ENCODE data around the gene YIPF3. TPM values are rescaled to one million over a fixed set of nuclear protein-coding genes. Genes with fewer than 3 reads are reported as not detected.

The YIPF3 gene
- total and polyA plus RNA-seq, 9 of the 15 experiments (the other 6 are each of a cell fraction or from before 2014, with no cell fraction given): 27.5 to 75.3 (median 57.6) TPM

GRCh38 chr6:43496370-43497128 lies 20.2 kb downstream of the YIPF3 start (continued):
- TF ChIP-seq ZNF3 (CRISPR knock-in tag; IDR thresholded peaks at IDR 0.05): no peak
- TF ChIP-seq GATAD2B (IDR thresholded peaks at IDR 0.05; ENCODE audit: borderline replicate concordance): no peak
- no peak for TF ChIP-seq ZFP91 (CRISPR knock-in tag; IDR thresholded peaks at IDR 0.05)
- TF ChIP-seq MCM3 (IDR thresholded peaks at IDR 0.05): no peak
- TF ChIP-seq MTA2 (IDR thresholded peaks at IDR 0.05; ENCODE audit: low read depth): no peak
- no peak for TF ChIP-seq RBM14 (IDR thresholded peaks at IDR 0.05; ENCODE audit: borderline replicate concordance, insufficient read depth, low read depth, low read length)
- no peak for TF ChIP-seq NFXL1 (CRISPR knock-in tag; IDR thresholded peaks at IDR 0.05)
- TF ChIP-seq CBFB (CRISPR knock-in tag; IDR thresholded peaks at IDR 0.05): no peak
- TF ChIP-seq MBD1 (CRISPR knock-in tag; IDR thresholded peaks at IDR 0.05): no peak
- TF ChIP-seq, protein P1, sequence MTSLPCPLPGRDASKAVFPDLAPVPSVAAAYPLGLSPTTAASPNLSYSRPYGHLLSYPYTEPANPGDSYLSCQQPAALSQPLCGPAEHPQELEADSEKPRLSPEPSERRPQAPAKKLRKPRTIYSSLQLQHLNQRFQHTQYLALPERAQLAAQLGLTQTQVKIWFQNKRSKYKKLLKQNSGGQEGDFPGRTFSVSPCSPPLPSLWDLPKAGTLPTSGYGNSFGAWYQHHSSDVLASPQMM (CRISPR knock-in tag; IDR thresholded peaks at IDR 0.05): no peak
- no peak for TF ChIP-seq SETDB1 (IDR thresholded peaks at IDR 0.05; ENCODE audit: low read length)
- no peak for TF ChIP-seq ETV1 (tag; conservative IDR thresholded peaks at IDR 0.05; ENCODE audit: low read depth)
- TF ChIP-seq C11orf30 (IDR thresholded peaks at IDR 0.05; ENCODE audit: low read depth): no peak
- TF ChIP-seq RBM34 (IDR thresholded peaks at IDR 0.05; ENCODE audit: borderline replicate concordance, insufficient read depth, low read length): no peak
- TF ChIP-seq CC2D1A (IDR thresholded peaks at IDR 0.05): peak; percentile 57; the same call in 1 of the 2 replicates
- no peak for TF ChIP-seq ZSCAN32 (CRISPR knock-in tag; IDR thresholded peaks at IDR 0.05)
- TF ChIP-seq ZNF408 (CRISPR knock-in tag; IDR thresholded peaks at IDR 0.05; ENCODE audit: low read depth): no peak
- TF ChIP-seq FIP1L1 (IDR thresholded peaks at IDR 0.05; ENCODE audit: low read depth, low read length, poor library complexity, severe bottlenecking): no peak
- no peak for TF ChIP-seq ZNF324 (CRISPR knock-in tag; IDR thresholded peaks at IDR 0.05)
- TF ChIP-seq, protein P2, sequence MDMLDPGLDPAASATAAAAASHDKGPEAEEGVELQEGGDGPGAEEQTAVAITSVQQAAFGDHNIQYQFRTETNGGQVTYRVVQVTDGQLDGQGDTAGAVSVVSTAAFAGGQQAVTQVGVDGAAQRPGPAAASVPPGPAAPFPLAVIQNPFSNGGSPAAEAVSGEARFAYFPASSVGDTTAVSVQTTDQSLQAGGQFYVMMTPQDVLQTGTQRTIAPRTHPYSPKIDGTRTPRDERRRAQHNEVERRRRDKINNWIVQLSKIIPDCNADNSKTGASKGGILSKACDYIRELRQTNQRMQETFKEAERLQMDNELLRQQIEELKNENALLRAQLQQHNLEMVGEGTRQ (CRISPR knock-in tag; IDR thresholded peaks at IDR 0.05): no peak
- TF ChIP-seq U2AF1 (optimal IDR thresholded peaks at IDR 0.05; ENCODE audit: low read depth, low read length): no peak
- no peak for TF ChIP-seq ZNF124 (CRISPR knock-in tag; IDR thresholded peaks at IDR 0.05)
- TF ChIP-seq EP300 (IDR thresholded peaks at IDR 0.05; ENCODE audit: low read length): no peak
- TF ChIP-seq GTF2A2 (tag; IDR thresholded peaks at IDR 0.05): no peak
- no peak for TF ChIP-seq ZNF41 (CRISPR knock-in tag; conservative IDR thresholded peaks at IDR 0.05)
- no peak for TF ChIP-seq CBX1 (IDR thresholded peaks at IDR 0.05; ENCODE audit: low read depth)
- peak; percentile 25; the same call in 1 of the 2 replicates for TF ChIP-seq CREM (IDR thresholded peaks at IDR 0.05; ENCODE audit: low read depth)
- TF ChIP-seq ZNF354B (CRISPR knock-in tag; IDR thresholded peaks at IDR 0.05): no peak
